HepG2 (cell line): ENCODE data around the gene CHFR. TPM values are rescaled to one million over a fixed set of nuclear protein-coding genes. Genes with fewer than 3 reads are reported as not detected.

Experiments
- ADNP ChIP-seq: sonication (generic); formaldehyde crosslinking; IDR thresholded peaks from 2 replicates; pipeline ENCODE4 v1.4.0; 2020; ENCODE audit warnings: missing genetic modification reagents
- ATF5 ChIP-seq: sonication (generic); formaldehyde crosslinking; IDR thresholded peaks from 2 replicates; pipeline ENCODE4 v1.4.0; 2020; ENCODE audit warnings: mild to moderate bottlenecking, low read depth, missing genetic modification reagents
- CCDC6 ChIP-seq: sonication (generic); formaldehyde crosslinking; IDR thresholded peaks from 2 replicates; pipeline ENCODE4 v1.8.1; 2022; ENCODE audit warnings: mild to moderate bottlenecking, missing genetic modification reagents, moderate library complexity
- DZIP1 ChIP-seq: sonication (generic); formaldehyde crosslinking; IDR thresholded peaks from 2 replicates; pipeline ENCODE4 v1.5.0; 2020; ENCODE audit warnings: mild to moderate bottlenecking, missing genetic modification reagents
- ELF1 ChIP-seq: sonication (generic); formaldehyde crosslinking; IDR thresholded peaks from 2 replicates; pipeline ENCODE4 v1.4.0; 2020; ENCODE audit warnings: missing genetic modification reagents
- GATA4 ChIP-seq: sonication (generic); IDR thresholded peaks from 2 replicates; pipeline ENCODE4 v1.6.1; 2016; ENCODE audit warnings: antibody characterized with exemption, low read depth, borderline replicate concordance
- HNRNPL ChIP-seq: fragments of 200-400 bp; formaldehyde crosslinking; IDR thresholded peaks from 2 replicates; pipeline ENCODE4 v1.6.1; 2017; ENCODE audit warnings: mild to moderate bottlenecking, low read depth, low read length
- HNRNPLL ChIP-seq: fragments of 200-400 bp; formaldehyde crosslinking; IDR thresholded peaks from 2 replicates; pipeline ENCODE4 v1.6.1; 2017; ENCODE audit warnings: mild to moderate bottlenecking, low read depth, low read length; ENCODE audit not compliant: poor library complexity, severe bottlenecking
- KDM4B ChIP-seq: sonication (generic); formaldehyde crosslinking; IDR thresholded peaks from 2 replicates; pipeline ENCODE4 v1.4.0; 2020; ENCODE audit warnings: missing genetic modification reagents
- LBX2 ChIP-seq: sonication (generic); formaldehyde crosslinking; IDR thresholded peaks from 2 replicates; pipeline ENCODE4 v1.5.0; 2020; ENCODE audit warnings: missing genetic modification reagents, mild to moderate bottlenecking, borderline replicate concordance
- MIXL1 ChIP-seq: IDR thresholded peaks from 2 replicates; pipeline ENCODE4 v1.6.1; 2016
- MTERF4 ChIP-seq: sonication (generic); formaldehyde crosslinking; IDR thresholded peaks from 2 replicates; pipeline ENCODE4 v1.8.0; 2023; ENCODE audit warnings: mild to moderate bottlenecking, missing genetic modification reagents
- NR0B2 ChIP-seq: sonication (generic); formaldehyde crosslinking; IDR thresholded peaks from 2 replicates; pipeline ENCODE4 v1.4.0; 2020; ENCODE audit warnings: mild to moderate bottlenecking, missing genetic modification reagents
- PCBP1 ChIP-seq: fragments of 200-400 bp; formaldehyde crosslinking; IDR thresholded peaks from 2 replicates; pipeline ENCODE4 v1.6.1; 2017; ENCODE audit warnings: mild to moderate bottlenecking, low read depth, low read length, borderline replicate concordance
- SALL2 ChIP-seq: sonication (generic); formaldehyde crosslinking; IDR thresholded peaks from 2 replicates; pipeline ENCODE4 v1.8.1; 2023; ENCODE audit warnings: mild to moderate bottlenecking, missing genetic modification reagents, inconsistent platforms
- SMARCC2 ChIP-seq: fragments of 450-650 bp; IDR thresholded peaks from 2 replicates; pipeline ENCODE4 v1.6.1; 2017; ENCODE audit warnings: antibody characterized with exemption, mild to moderate bottlenecking
- TEAD2 ChIP-seq: sonication (generic); formaldehyde crosslinking; IDR thresholded peaks from 2 replicates; pipeline ENCODE4 v1.9.0; 2021; ENCODE audit warnings: missing genetic modification reagents
- TIGD3 ChIP-seq: sonication (generic); formaldehyde crosslinking; IDR thresholded peaks from 2 replicates; pipeline ENCODE4 v1.5.1; 2020; ENCODE audit warnings: mild to moderate bottlenecking, missing genetic modification reagents, borderline replicate concordance
- ZFP1 ChIP-seq: IDR thresholded peaks from 2 replicates; pipeline ENCODE4 v1.6.1; 2016
- ZNF232 ChIP-seq: sonication (generic); formaldehyde crosslinking; IDR thresholded peaks from 2 replicates; pipeline ENCODE4 v1.4.0; 2020; ENCODE audit warnings: missing genetic modification reagents, borderline replicate concordance
- ZNF343 ChIP-seq: sonication (generic); formaldehyde crosslinking; IDR thresholded peaks from 2 replicates; pipeline ENCODE4 v1.4.0; 2020; ENCODE audit warnings: mild to moderate bottlenecking, missing genetic modification reagents
- ZNF788 ChIP-seq: sonication (generic); formaldehyde crosslinking; IDR thresholded peaks from 2 replicates; pipeline ENCODE4 v1.5.0; 2020; ENCODE audit warnings: mild to moderate bottlenecking, missing genetic modification reagents, borderline replicate concordance
- polyA plus RNA-seq, 8 experiments: library from polyadenylated mRNA; depleted of rRNA in 3 of 8; stranded (reverse) in 7 of 8; unstranded in 1 of 8; fragments of >200 nt; fragmentation: Illumina TruSeq in 4 of 8; extraction: Trizol in 4 of 8; gene quantifications; 2 replicates each; pipeline versions ENCODE4 v1.2.1 to v1.2.3, GENCODE V29; 2011 to 2016; ENCODE audit warnings: low read depth in 4 of 8, missing spikeins in 1 of 8, mixed read lengths in 1 of 8; ENCODE audit not compliant: insufficient read depth in 1 of 8
- total RNA-seq, 5 experiments: library from RNA; depleted of rRNA; stranded (reverse); fragments of >200 nt; fragmentation: Illumina TruSeq; extraction: Trizol; gene quantifications; 2 replicates each; pipeline ENCODE4 v1.2.3, GENCODE V29; 2016; ENCODE audit warnings: low read depth in 1 of 5

Gene CHFR
- total and polyA plus RNA-seq, 2 of the 13 experiments (the other 11 are each of a cell fraction or from before 2014, with no cell fraction given): 21.4 to 21.5 TPM

- TF ChIP-seq ATF5 (CRISPR knock-in tag) (peak; percentile 84; the same call in 1 of the 2 replicates), ZNF343 (CRISPR knock-in tag) (peak; percentile 37; the same call in 1 of the 2 replicates), MIXL1 (CRISPR knock-in tag) (0 out of 2 replicates have a peak, but pooled peaks have one; percentile 60), ZFP1 (CRISPR knock-in tag) (peak; percentile 45; the same call in 1 of the 2 replicates), SMARCC2 (no peak), KDM4B (CRISPR knock-in tag) (peak; percentile 83; the same call in 1 of the 2 replicates), ZNF232 (CRISPR knock-in tag) (peak; percentile 50; the same call in 1 of the 2 replicates), SALL2 (CRISPR knock-in tag) (peak; percentile 17; the same call in 1 of the 2 replicates), ZNF788 (CRISPR knock-in tag) (no peak), TEAD2 (CRISPR knock-in tag) (no peak), CCDC6 (CRISPR knock-in tag) (peak; percentile 88), LBX2 (CRISPR knock-in tag) (no peak), PCBP1 (no peak), GATA4 (no peak), TIGD3 (CRISPR knock-in tag) (0 out of 2 replicates have a peak, but pooled peaks have one; percentile 56), HNRNPLL (peak; percentile 88), HNRNPL (no peak), ADNP (no peak), DZIP1 (CRISPR knock-in tag) (no peak), MTERF4 (no peak), NR0B2 (CRISPR knock-in tag) (no peak), ELF1 (CRISPR knock-in tag) (peak; percentile 99)
These were observed at the start of gene CHFR (continued) for GRCh38 chr12:132887513-132888351.
